H9 (cell line): ENCODE data around the gene SLC22A2. TPM values are rescaled to one million over a fixed set of nuclear protein-coding genes. Genes with fewer than 3 reads are reported as not detected.

Source experiments
- DNase-seq: peaks from one replicate; pipeline ENCODE4 v3.0.0-alpha.2; 2017
- H2AFZ ChIP-seq: one replicate; pipeline ENCODE4 v1.6.1; 2013; ENCODE audit warnings: mild to moderate bottlenecking, low read length, control low read depth, moderate library complexity
- H2AK5ac ChIP-seq: 2 replicates; pipeline ENCODE4 v1.6.1; 2013; ENCODE audit warnings: low read length, control low read depth, mixed read lengths; ENCODE audit not compliant: insufficient read length
- H2BK120ac ChIP-seq: one replicate; pipeline ENCODE4 v1.6.1; 2013; ENCODE audit warnings: low read depth, mild to moderate bottlenecking, low read length, control low read depth, inconsistent platforms; ENCODE audit not compliant: poor library complexity, severe bottlenecking
- H2BK12ac ChIP-seq: 2 replicates; pipeline ENCODE4 v1.6.1; 2013; ENCODE audit warnings: low read length, control low read depth, mixed read lengths, low read depth; ENCODE audit not compliant: insufficient read length
- H2BK15ac ChIP-seq: 2 replicates; pipeline ENCODE4 v1.6.1; 2013; ENCODE audit warnings: low read depth, low read length, control low read depth
- H2BK20ac ChIP-seq: one replicate; pipeline ENCODE4 v1.6.1; 2013; ENCODE audit warnings: low read depth, mild to moderate bottlenecking, low read length, control low read depth, inconsistent platforms; ENCODE audit not compliant: poor library complexity, severe bottlenecking
- H2BK5ac ChIP-seq: 2 replicates; pipeline ENCODE4 v1.6.1; 2013; ENCODE audit warnings: low read length, control low read depth, mixed read lengths; ENCODE audit not compliant: insufficient read length
- H3K14ac ChIP-seq: 2 replicates; pipeline ENCODE4 v1.6.1; 2013; ENCODE audit warnings: low read length, control low read depth; ENCODE audit not compliant: insufficient read depth
- H3K18ac ChIP-seq: 2 replicates; pipeline ENCODE4 v1.6.1; 2013; ENCODE audit warnings: low read depth, mild to moderate bottlenecking, mixed read lengths, low read length, control low read depth; ENCODE audit not compliant: insufficient read length
- H3K23ac ChIP-seq: 2 replicates; pipeline ENCODE4 v1.6.1; 2013; ENCODE audit warnings: low read length, control low read depth, mixed read lengths, low read depth; ENCODE audit not compliant: insufficient read length
- H3K23me2 ChIP-seq: 2 replicates; pipeline ENCODE4 v1.6.1; 2013; ENCODE audit warnings: low read depth, mild to moderate bottlenecking, mixed read lengths, low read length, control low read depth; ENCODE audit not compliant: insufficient read length, poor library complexity, severe bottlenecking
- H3K27ac ChIP-seq: 2 replicates; pipeline ENCODE4 v1.5.1; 2013; ENCODE audit warnings: low read length, control low read depth, mixed read lengths, low read depth; ENCODE audit not compliant: insufficient read length
- H3K27me3 ChIP-seq: 2 replicates; pipeline ENCODE4 v1.6.1; 2013; ENCODE audit warnings: low read length, control low read depth, inconsistent platforms; ENCODE audit not compliant: insufficient read depth
- H3K4ac ChIP-seq: 2 replicates; pipeline ENCODE4 v1.6.1; 2013; ENCODE audit warnings: low read depth, mild to moderate bottlenecking, control low read depth, inconsistent platforms, low read length, moderate library complexity
- H3K4me1 ChIP-seq: 2 replicates; pipeline ENCODE4 v1.6.1; 2013; ENCODE audit warnings: low read length, control low read depth, inconsistent platforms; ENCODE audit not compliant: insufficient read depth
- H3K4me2 ChIP-seq: 2 replicates; pipeline ENCODE4 v1.6.1; 2013; ENCODE audit warnings: low read length, control low read depth, mixed read lengths; ENCODE audit not compliant: insufficient read length, insufficient read depth
- H3K56ac ChIP-seq: 2 replicates; pipeline ENCODE4 v1.6.1; 2013; ENCODE audit warnings: low read depth, mild to moderate bottlenecking, mixed read lengths, low read length, control low read depth; ENCODE audit not compliant: insufficient read length
- H3K79me1 ChIP-seq: 2 replicates; pipeline ENCODE4 v1.6.1; 2013; ENCODE audit warnings: low read depth, mild to moderate bottlenecking, moderate library complexity, low read length, control low read depth, inconsistent platforms; ENCODE audit not compliant: insufficient read depth, poor library complexity, severe bottlenecking
- H3K79me2 ChIP-seq: 2 replicates; pipeline ENCODE4 v1.6.1; 2013; ENCODE audit warnings: low read length, control low read depth, inconsistent platforms; ENCODE audit not compliant: insufficient read depth
- H3K9ac ChIP-seq: 2 replicates; pipeline ENCODE4 v1.6.1; 2013; ENCODE audit warnings: low read length, control low read depth, mixed read lengths; ENCODE audit not compliant: insufficient read length; ENCODE audit errors: extremely low read depth
- H3K9me3 ChIP-seq: one replicate; pipeline ENCODE4 v1.6.1; 2013; ENCODE audit warnings: low read depth, low read length, inconsistent platforms; ENCODE audit not compliant: control insufficient read depth
- H3T11ph ChIP-seq: one replicate; pipeline ENCODE4 v1.6.1; 2013; ENCODE audit warnings: mild to moderate bottlenecking, low read length, control low read depth, inconsistent platforms
- H4K20me1 ChIP-seq: one replicate; pipeline ENCODE4 v1.6.1; 2013; ENCODE audit not compliant: control insufficient read depth, insufficient read length, insufficient read depth
- H4K5ac ChIP-seq: 2 replicates; pipeline ENCODE4 v1.6.1; 2013; ENCODE audit warnings: low read depth, mild to moderate bottlenecking, mixed read lengths, low read length, control low read depth; ENCODE audit not compliant: insufficient read length
- H4K8ac ChIP-seq: replicated peaks from 2 replicates; pipeline ENCODE4 v1.6.1; 2013; ENCODE audit warnings: low read length, control low read depth, mixed read lengths, low read depth; ENCODE audit not compliant: insufficient read length
- H4K91ac ChIP-seq: 2 replicates; pipeline ENCODE4 v1.6.1; 2013; ENCODE audit warnings: low read depth, mild to moderate bottlenecking, moderate library complexity, mixed read lengths, low read length, control low read depth; ENCODE audit not compliant: insufficient read length
- H3K27ac Mint-ChIP-seq, 3 experiments: 2 replicates in 2 of 3; 3 replicates in 1 of 3; pipeline ENCODE4 v1.8.0; 2020 to 2021; ENCODE audit warnings: mixed read lengths in 3 of 3, mild to moderate bottlenecking in 1 of 3, moderate library complexity in 1 of 3
- H3K27me3 Mint-ChIP-seq: 2 replicates; pipeline ENCODE4 v1.8.0; 2021; ENCODE audit warnings: low read depth, mild to moderate bottlenecking, moderate library complexity, mixed read lengths
- H3K36me3 Mint-ChIP-seq, 3 experiments: 2 replicates in 2 of 3; 3 replicates in 1 of 3; pipeline ENCODE4 v1.8.0; 2020 to 2021; ENCODE audit warnings: low read depth in 3 of 3, mixed read lengths in 3 of 3; ENCODE audit not compliant: insufficient read depth in 1 of 3
- H3K4me1 Mint-ChIP-seq, 2 experiments: 2 replicates each; pipeline ENCODE4 v1.8.0; 2020; ENCODE audit warnings: mixed read lengths in 2 of 2
- H3K4me3 Mint-ChIP-seq, 2 experiments: 2 replicates in 1 of 2; 3 replicates in 1 of 2; pipeline ENCODE4 v1.8.0; 2020 to 2021; ENCODE audit warnings: mild to moderate bottlenecking in 2 of 2, mixed read lengths in 2 of 2, moderate library complexity in 1 of 2
- H3K9me3 Mint-ChIP-seq, 2 experiments: 2 replicates in 1 of 2; 3 replicates in 1 of 2; pipeline ENCODE4 v1.8.0; 2020; ENCODE audit warnings: mild to moderate bottlenecking in 2 of 2, mixed read lengths in 2 of 2, moderate library complexity in 1 of 2
- CTCF ChIP-seq: fragments of 200-600 bp; sonication (generic); conservative IDR thresholded peaks from 3 replicates; pipeline ENCODE4 v1.8.0; 2021; ENCODE audit warnings: antibody characterized with exemption, mild to moderate bottlenecking
- total RNA-seq: library from RNA; stranded (reverse); gene quantifications from 2 replicates; pipeline ENCODE4 v1.2.1, GENCODE V29; 2021

The SLC22A2 gene
- total RNA-seq, 1 experiment from 2014 or later = 1.0 TPM

DNA sequence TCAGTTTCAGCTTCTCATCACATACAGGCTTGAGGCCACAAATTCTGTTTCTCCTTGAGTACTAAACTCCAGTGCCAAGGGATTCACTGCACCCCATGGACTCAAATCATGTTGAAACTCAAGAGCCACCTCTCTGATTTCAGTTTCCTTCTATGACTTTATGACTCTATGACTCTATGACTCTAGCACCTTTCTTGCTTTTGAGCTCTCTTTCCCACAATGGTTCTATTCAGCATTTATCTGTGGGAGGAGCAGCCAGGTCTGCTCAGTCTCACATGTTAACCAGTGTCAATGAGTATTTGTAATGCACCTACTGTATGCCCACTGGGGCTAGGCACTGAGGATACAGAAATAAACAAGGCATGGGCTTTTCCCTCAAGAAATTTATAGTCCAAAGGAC is 14.6 kb upstream of the SLC22A2 start:
- no peaks in the 10 kb centered on the region for H3K27me3 ChIP-seq

More for the DNA sequence above, 14.6 kb upstream of the SLC22A2 start:
- Histone ChIP-seq H2BK20ac (no peak overlapping the region), H4K91ac (no peak overlapping the region), H4K5ac (no peak overlapping the region), H3K14ac (no peak overlapping the region), H3K9me3 (no peaks in the 10 kb centered on the region), H3K23ac (no peak overlapping the region), H2BK120ac (no peak overlapping the region), H3K18ac (no peak overlapping the region), H2BK15ac (no peak overlapping the region), H3K56ac (no peak overlapping the region), H2AK5ac (no peak overlapping the region), H2BK12ac (no peak overlapping the region), H3K4me2 (no peak overlapping the region), H3K79me2 (no peaks in the 10 kb centered on the region), H4K20me1 (no peaks in the 10 kb centered on the region), H4K8ac (no peak overlapping the region), H2AFZ (no peak overlapping the region), H3K4ac (no peak overlapping the region), H3K9ac (no peak overlapping the region), H3K79me1 (no peaks in the 10 kb centered on the region), H3K4me1 (no peaks in the 10 kb centered on the region), H3T11ph (no peak overlapping the region), H2BK5ac (no peak overlapping the region), H3K23me2 (no peaks in the 10 kb centered on the region), H3K27ac (no peak overlapping the region)
- no peaks in the 10 kb centered on the region for H3K9me3 Mint-ChIP-seq
- H3K36me3 Mint-ChIP-seq = no peaks in the 10 kb centered on the region
- TF ChIP-seq CTCF = no peak
- H3K27ac Mint-ChIP-seq = no peak overlapping the region
- H3K4me1 Mint-ChIP-seq = peaks cover 10 to 11% of the 10 kb centered on the region in 2 experiments
- DNase-seq = no peak
- peaks cover 1% of the 10 kb centered on the region; the same call in 1 of the 2 replicates for H3K27me3 Mint-ChIP-seq
- no peak overlapping the region for H3K4me3 Mint-ChIP-seq
